MM.1S (cell line): ENCODE data around the gene RYR2.

Experiments used
- DNase-seq: peaks from one replicate; pipeline ENCODE4 v3.0.0-alpha.2; 2015
- H2AFZ ChIP-seq: fragments of 300-600 bp; sonication (generic); 2 replicates; pipeline ENCODE4 v1.6.0; 2016; ENCODE audit warnings: antibody characterized with exemption, low read length
- H3F3A ChIP-seq: fragments of 300-600 bp; sonication (generic); 2 replicates; pipeline ENCODE4 v1.6.1; 2016; ENCODE audit warnings: mild to moderate bottlenecking, antibody characterized with exemption, low read length, moderate library complexity, mixed read lengths; ENCODE audit not compliant: insufficient read depth
- H3K27ac ChIP-seq: fragments of 300-600 bp; sonication (generic); 2 replicates; pipeline ENCODE4 v1.5.1; 2016; ENCODE audit warnings: mild to moderate bottlenecking, low read length
- H3K27me3 ChIP-seq: fragments of 300-600 bp; sonication (generic); replicated peaks from 2 replicates; pipeline ENCODE4 v1.6.0; 2016; ENCODE audit warnings: low read length; ENCODE audit not compliant: insufficient read depth
- H3K36me3 ChIP-seq: fragments of 300-600 bp; sonication (generic); replicated peaks from 2 replicates; pipeline ENCODE4 v1.6.1; 2016; ENCODE audit warnings: mild to moderate bottlenecking, low read length, mixed read lengths; ENCODE audit not compliant: insufficient read depth
- H3K4me1 ChIP-seq: fragments of 300-600 bp; sonication (generic); 2 replicates; pipeline ENCODE4 v1.6.1; 2016; ENCODE audit warnings: low read length, mixed read lengths
- H3K4me2 ChIP-seq: fragments of 300-600 bp; sonication (generic); 2 replicates; pipeline ENCODE4 v1.6.0; 2016; ENCODE audit warnings: low read depth, low read length
- H3K4me3 ChIP-seq: fragments of 300-600 bp; sonication (generic); 2 replicates; pipeline ENCODE4 v1.5.1; 2016; ENCODE audit warnings: low read length, mixed read lengths
- H3K79me2 ChIP-seq: fragments of 300-600 bp; sonication (generic); 2 replicates; pipeline ENCODE4 v1.6.1; 2016; ENCODE audit warnings: mixed run types, low read length, mixed read lengths
- H3K9ac ChIP-seq: fragments of 300-600 bp; sonication (generic); 2 replicates; pipeline ENCODE4 v1.6.1; 2016; ENCODE audit warnings: low read length, mixed read lengths
- H3K9me2 ChIP-seq: fragments of 300-600 bp; sonication (generic); replicated peaks from 2 replicates; pipeline ENCODE4 v1.6.1; 2016; ENCODE audit warnings: mild to moderate bottlenecking, low read length, mixed read lengths; ENCODE audit not compliant: insufficient read depth
- H3K9me3 ChIP-seq: fragments of 300-600 bp; sonication (generic); replicated peaks from 2 replicates; pipeline ENCODE4 v1.6.1; 2016; ENCODE audit warnings: mild to moderate bottlenecking, low read length, mixed read lengths; ENCODE audit not compliant: insufficient read depth
- H4K20me1 ChIP-seq: fragments of 300-600 bp; sonication (generic); 2 replicates; pipeline ENCODE4 v1.6.1; 2016; ENCODE audit warnings: mild to moderate bottlenecking, low read length, moderate library complexity, mixed read lengths; ENCODE audit not compliant: insufficient read depth
- EZH2 ChIP-seq: fragments of 300-600 bp; sonication (generic); optimal IDR thresholded peaks from 2 replicates; pipeline ENCODE3; 2017; ENCODE audit warnings: low read depth, mild to moderate bottlenecking, antibody characterized with exemption, low read length, mixed read lengths
- EZH2phosphoT487 ChIP-seq: fragments of 300-600 bp; sonication (generic); IDR thresholded peaks from 2 replicates; pipeline ENCODE4 v1.6.1; 2018; ENCODE audit warnings: antibody characterized with exemption, low read length
- TF ChIP-seq, protein P1 (sequence below): fragments of 300-600 bp; sonication (generic); IDR thresholded peaks from 2 replicates; pipeline ENCODE4 v1.5.1; 2016; ENCODE audit warnings: antibody characterized with exemption, low read length, mixed read lengths

The RYR2 gene

GRCh38 chr1:237232501-237232900 lies 190.5 kb downstream of the RYR2 start:
- no peak for DNase-seq
- Histone ChIP-seq H3K27me3 (no peaks in the 10 kb centered on the region), H3F3A (no peaks in the 10 kb centered on the region), H3K9me2 (no peaks in the 10 kb centered on the region), H3K9me3 (no peaks in the 10 kb centered on the region), H3K4me2 (no peak overlapping the region), H3K4me1 (no peaks in the 10 kb centered on the region), H3K9ac (no peak overlapping the region), H3K4me3 (no peak overlapping the region), H3K27ac (no peak overlapping the region), H2AFZ (no peak overlapping the region), H3K36me3 (no peaks in the 10 kb centered on the region), H3K79me2 (no peaks in the 10 kb centered on the region), H4K20me1 (no peaks in the 10 kb centered on the region)
- TF ChIP-seq EZH2phosphoT487 (no peak), EZH2 (no peak)
- TF ChIP-seq, protein P1, sequence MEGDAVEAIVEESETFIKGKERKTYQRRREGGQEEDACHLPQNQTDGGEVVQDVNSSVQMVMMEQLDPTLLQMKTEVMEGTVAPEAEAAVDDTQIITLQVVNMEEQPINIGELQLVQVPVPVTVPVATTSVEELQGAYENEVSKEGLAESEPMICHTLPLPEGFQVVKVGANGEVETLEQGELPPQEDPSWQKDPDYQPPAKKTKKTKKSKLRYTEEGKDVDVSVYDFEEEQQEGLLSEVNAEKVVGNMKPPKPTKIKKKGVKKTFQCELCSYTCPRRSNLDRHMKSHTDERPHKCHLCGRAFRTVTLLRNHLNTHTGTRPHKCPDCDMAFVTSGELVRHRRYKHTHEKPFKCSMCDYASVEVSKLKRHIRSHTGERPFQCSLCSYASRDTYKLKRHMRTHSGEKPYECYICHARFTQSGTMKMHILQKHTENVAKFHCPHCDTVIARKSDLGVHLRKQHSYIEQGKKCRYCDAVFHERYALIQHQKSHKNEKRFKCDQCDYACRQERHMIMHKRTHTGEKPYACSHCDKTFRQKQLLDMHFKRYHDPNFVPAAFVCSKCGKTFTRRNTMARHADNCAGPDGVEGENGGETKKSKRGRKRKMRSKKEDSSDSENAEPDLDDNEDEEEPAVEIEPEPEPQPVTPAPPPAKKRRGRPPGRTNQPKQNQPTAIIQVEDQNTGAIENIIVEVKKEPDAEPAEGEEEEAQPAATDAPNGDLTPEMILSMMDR: no peak

DNA sequence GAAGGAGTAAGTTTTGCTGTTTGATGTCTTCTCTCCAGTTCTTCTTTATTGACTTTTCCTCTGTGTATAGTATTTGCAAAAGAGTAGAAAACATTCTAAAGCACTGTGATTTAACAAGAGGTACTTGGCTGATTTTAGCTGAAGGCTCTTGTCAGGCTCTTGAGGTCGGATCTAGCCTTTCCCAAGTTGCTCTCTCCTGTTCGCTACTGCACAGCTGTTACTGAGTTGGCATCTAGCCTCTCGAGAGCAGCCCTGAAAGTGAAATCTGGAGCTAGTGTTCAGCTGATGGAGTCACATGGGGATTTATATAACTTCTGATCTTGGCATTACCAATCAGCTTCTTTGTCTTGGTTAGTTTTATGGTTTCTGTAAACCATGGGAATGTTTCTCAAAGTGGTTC lies 193.1 kb downstream of the RYR2 start:
- no peak for DNase-seq
- H3K27ac ChIP-seq: no peak overlapping the region
- TF ChIP-seq, protein P1: no peak
- TF ChIP-seq EZH2 (no peak), EZH2phosphoT487 (no peak)
- H3K79me2 ChIP-seq: no peaks in the 10 kb centered on the region
- no peaks in the 10 kb centered on the region for H3K27me3 ChIP-seq
- H3K4me3 ChIP-seq: no peak overlapping the region
- no peak overlapping the region for H2AFZ ChIP-seq
- no peak overlapping the region for H3K9ac ChIP-seq
- H3K9me2 ChIP-seq: no peaks in the 10 kb centered on the region
- no peaks in the 10 kb centered on the region for H3F3A ChIP-seq
- no peaks in the 10 kb centered on the region for H3K36me3 ChIP-seq
- H3K4me2 ChIP-seq: no peak overlapping the region
- H4K20me1 ChIP-seq: no peaks in the 10 kb centered on the region
- no peaks in the 10 kb centered on the region for H3K9me3 ChIP-seq
- no peaks in the 10 kb centered on the region for H3K4me1 ChIP-seq

DNA sequence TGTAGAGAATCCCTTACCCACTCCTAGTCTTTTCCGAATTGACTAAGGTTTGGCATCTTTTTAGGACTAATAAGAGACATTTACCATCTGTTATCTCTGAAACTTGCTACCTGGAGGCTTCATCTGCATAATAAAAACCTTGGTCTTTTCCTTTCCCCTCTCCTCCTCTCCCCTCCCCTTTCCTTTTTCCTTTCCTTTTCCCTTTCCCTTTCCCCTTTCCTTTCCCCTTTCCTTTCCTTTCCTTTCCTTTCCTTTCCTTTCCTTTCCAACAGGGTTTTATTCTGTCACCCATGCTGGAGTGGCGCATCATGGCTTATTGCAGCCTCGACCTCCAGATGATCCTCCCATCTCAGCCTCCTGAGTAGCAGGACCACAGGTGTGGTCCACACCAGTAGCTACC lies 195.7 kb downstream of the RYR2 start:
- no peak overlapping the region for H3K4me3 ChIP-seq
- no peak for DNase-seq
- TF ChIP-seq EZH2phosphoT487 (no peak), EZH2 (no peak)
- TF ChIP-seq, protein P1: no peak

More for the DNA sequence above, 195.7 kb downstream of the RYR2 start:
- no peak overlapping the region for H3K4me2 ChIP-seq
- H3K36me3 ChIP-seq: no peaks in the 10 kb centered on the region
- no peaks in the 10 kb centered on the region for H3K27me3 ChIP-seq
- no peaks in the 10 kb centered on the region for H3K4me1 ChIP-seq
- H2AFZ ChIP-seq: no peak overlapping the region
- H3K9me3 ChIP-seq: no peaks in the 10 kb centered on the region
- no peaks in the 10 kb centered on the region for H3K9me2 ChIP-seq
- no peaks in the 10 kb centered on the region for H3F3A ChIP-seq
- H3K9ac ChIP-seq: no peak overlapping the region
- H4K20me1 ChIP-seq: no peaks in the 10 kb centered on the region
- H3K79me2 ChIP-seq: no peaks in the 10 kb centered on the region
- no peak overlapping the region for H3K27ac ChIP-seq
